Stimulated activated CD8-positive, alpha-beta memory T cell treated with anti-CD3 and anti-CD28 coated beads, Interleukin-4, amount 100 ng/mL, for 1 hour (primary cell): ENCODE results near the gene EIF4G3.

Source experiments
- DNase-seq, 2 donors: peaks; one replicate each; pipeline ENCODE4 v3.0.0-alpha.2; 2020; ENCODE audit warnings: low read depth in 2 of 2, low spot score in 1 of 2

EIF4G3 gene

GRCh38 chr1:20998826-20999225, 177.9 kb downstream of the EIF4G3 start:
- no peak for DNase-seq

- no peak for DNase-seq
These were observed 179.0 kb downstream of the EIF4G3 start for GRCh38 chr1:20997602-20998224.

- DNase-seq, result no peak
These were observed 180.1 kb downstream of the EIF4G3 start for GRCh38 chr1:20996554-20996953.

GRCh38 chr1:20993716-20994575, 182.8 kb downstream of the EIF4G3 start:
- no peak for DNase-seq

GRCh38 chr1:20992322-20993056, 184.2 kb downstream of the EIF4G3 start:
- DNase-seq, result no peak

GRCh38 chr1:20988943-20989342, 187.8 kb downstream of the EIF4G3 start:
- DNase-seq, result no peak

GRCh38 chr1:20987831-20988825, 188.6 kb downstream of the EIF4G3 start:
- DNase-seq, result no peak

- no peak for DNase-seq
These were observed 193.3 kb downstream of the EIF4G3 start for GRCh38 chr1:20983297-20983889.

- DNase-seq, result no peak
These were observed 194.4 kb downstream of the EIF4G3 start for GRCh38 chr1:20982316-20982715.

- no peak for DNase-seq
These were observed 194.8 kb downstream of the EIF4G3 start for GRCh38 chr1:20981915-20982314.

- no peak for DNase-seq
These were observed 196.6 kb downstream of the EIF4G3 start for GRCh38 chr1:20980051-20980450.

GRCh38 chr1:20978413-20978812, 198.3 kb downstream of the EIF4G3 start:
- DNase-seq, result no peak

GRCh38 chr1:20975668-20976067, 201.0 kb downstream of the EIF4G3 start:
- no peak for DNase-seq

- no peak for DNase-seq
These were observed 201.7 kb downstream of the EIF4G3 start for GRCh38 chr1:20974951-20975350.

GRCh38 chr1:20974069-20974468, 202.6 kb downstream of the EIF4G3 start:
- DNase-seq, result no peak

- no peak for DNase-seq
These were observed 203.8 kb downstream of the EIF4G3 start for GRCh38 chr1:20972855-20973254.

- DNase-seq, result no peak
These were observed 211.9 kb downstream of the EIF4G3 start for GRCh38 chr1:20964540-20965484.

- no peak for DNase-seq
These were observed 214.0 kb downstream of the EIF4G3 start for GRCh38 chr1:20962576-20963258.

- DNase-seq, result no peak
These were observed 218.3 kb downstream of the EIF4G3 start for GRCh38 chr1:20958430-20958829.
